Measurements from ENCODE around the gene EPHB1. TPM values are rescaled to one million over a fixed set of nuclear protein-coding genes. Genes with fewer than 3 reads are reported as not detected.

Gene EPHB1
- total RNA-seq, 1 experiment from 2014 or later, result 2.8 TPM

DNA sequence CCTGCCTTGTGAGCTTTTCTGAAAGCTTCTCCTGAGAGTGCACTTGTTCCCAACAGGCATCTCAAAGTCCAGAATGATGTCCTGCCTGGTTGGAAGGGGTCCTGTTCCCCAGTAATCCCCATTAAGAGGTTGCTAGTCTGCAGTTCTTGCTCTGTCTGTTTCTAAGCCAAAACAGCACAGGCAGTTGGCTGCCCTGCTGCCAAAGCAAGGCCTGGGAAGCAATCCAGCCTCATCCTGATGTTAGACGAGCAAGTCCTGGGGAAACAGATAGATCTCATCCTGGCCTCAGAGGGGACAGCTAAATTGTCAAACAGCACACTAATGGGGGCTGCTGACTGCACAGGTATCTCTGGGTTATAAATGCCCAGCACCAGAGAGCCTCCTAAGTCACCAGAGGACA is 198.0 kb downstream of the EPHB1 start:
- no CpG with 5 or more reads among the region's 1 CpG for WGBS (ENCODE audit: extremely low coverage, insufficient read length, low lambda C conversion rate)
- no peak overlapping the region; the same call in 1 of the 2 replicates for H3K14ac ChIP-seq (ENCODE audit: insufficient read depth, low read length)
- no peak overlapping the region for H3K27ac ChIP-seq (ENCODE audit: insufficient read length, low read depth, low read length)
- H3K4me1 ChIP-seq (ENCODE audit: insufficient read depth, low read length), result peaks cover 7% of the 10 kb centered on the region
- H4K91ac ChIP-seq (ENCODE audit: insufficient read length, low read depth, low read length), result no peak overlapping the region
- Mint-ChIP-seq H3K27me3 (ENCODE audit: low read depth) (no peaks in the 10 kb centered on the region), H3K4me1 (peaks cover 18 to 23% of the 10 kb centered on the region in 2 experiments), H3K4me3 (no peak overlapping the region), H3K9me3 (no peaks in the 10 kb centered on the region), H3K36me3 (ENCODE audit: insufficient read depth in 1 of 3, low read depth in 3 of 3) (no peaks in the 10 kb centered on the region), H3K27ac (no peak overlapping the region)
- H3K23ac ChIP-seq (ENCODE audit: insufficient read length, low read depth, low read length), result no peak overlapping the region
- H2BK120ac ChIP-seq (ENCODE audit: low read depth, low read length, poor library complexity, severe bottlenecking), result no peak overlapping the region
- DNase-seq, result no peak
- no peaks in the 10 kb centered on the region for H3K23me2 ChIP-seq (ENCODE audit: insufficient read length, low read depth, low read length, poor library complexity, severe bottlenecking)
- H3K4me2 ChIP-seq (ENCODE audit: insufficient read depth, insufficient read length, low read length), result no peak overlapping the region
- H2BK20ac ChIP-seq (ENCODE audit: low read depth, low read length, poor library complexity, severe bottlenecking), result no peak overlapping the region
- no peaks in the 10 kb centered on the region for H3K9me3 ChIP-seq (ENCODE audit: control insufficient read depth, low read depth, low read length)
- TF ChIP-seq, protein P1, sequence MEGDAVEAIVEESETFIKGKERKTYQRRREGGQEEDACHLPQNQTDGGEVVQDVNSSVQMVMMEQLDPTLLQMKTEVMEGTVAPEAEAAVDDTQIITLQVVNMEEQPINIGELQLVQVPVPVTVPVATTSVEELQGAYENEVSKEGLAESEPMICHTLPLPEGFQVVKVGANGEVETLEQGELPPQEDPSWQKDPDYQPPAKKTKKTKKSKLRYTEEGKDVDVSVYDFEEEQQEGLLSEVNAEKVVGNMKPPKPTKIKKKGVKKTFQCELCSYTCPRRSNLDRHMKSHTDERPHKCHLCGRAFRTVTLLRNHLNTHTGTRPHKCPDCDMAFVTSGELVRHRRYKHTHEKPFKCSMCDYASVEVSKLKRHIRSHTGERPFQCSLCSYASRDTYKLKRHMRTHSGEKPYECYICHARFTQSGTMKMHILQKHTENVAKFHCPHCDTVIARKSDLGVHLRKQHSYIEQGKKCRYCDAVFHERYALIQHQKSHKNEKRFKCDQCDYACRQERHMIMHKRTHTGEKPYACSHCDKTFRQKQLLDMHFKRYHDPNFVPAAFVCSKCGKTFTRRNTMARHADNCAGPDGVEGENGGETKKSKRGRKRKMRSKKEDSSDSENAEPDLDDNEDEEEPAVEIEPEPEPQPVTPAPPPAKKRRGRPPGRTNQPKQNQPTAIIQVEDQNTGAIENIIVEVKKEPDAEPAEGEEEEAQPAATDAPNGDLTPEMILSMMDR (conservative IDR thresholded peaks at IDR 0.05), result no peak
- H2BK12ac ChIP-seq (ENCODE audit: insufficient read length, low read depth, low read length), result no peak overlapping the region
- H3K79me1 ChIP-seq (ENCODE audit: insufficient read depth, low read depth, low read length, poor library complexity, severe bottlenecking), result no peaks in the 10 kb centered on the region
- no peak overlapping the region for H3T11ph ChIP-seq (ENCODE audit: low read length)
- H4K5ac ChIP-seq (ENCODE audit: insufficient read length, low read depth, low read length), result no peak overlapping the region
- H3K4ac ChIP-seq (ENCODE audit: low read depth, low read length), result no peak overlapping the region
- H3K18ac ChIP-seq (ENCODE audit: insufficient read length, low read depth, low read length), result no peak overlapping the region
- H2BK5ac ChIP-seq (ENCODE audit: insufficient read length, low read length), result no peak overlapping the region
- H4K8ac ChIP-seq (replicated peaks; ENCODE audit: insufficient read length, low read depth, low read length), result no peak overlapping the region
- H3K9ac ChIP-seq (ENCODE audit: extremely low read depth, insufficient read length, low read length), result no peak overlapping the region
- no peaks in the 10 kb centered on the region for H3K27me3 ChIP-seq (ENCODE audit: insufficient read depth, low read length)
- no peak overlapping the region for H2BK15ac ChIP-seq (ENCODE audit: low read depth, low read length)
- H4K20me1 ChIP-seq (ENCODE audit: control insufficient read depth, insufficient read depth, insufficient read length), result no peaks in the 10 kb centered on the region
- H3K79me2 ChIP-seq (ENCODE audit: insufficient read depth, low read length), result no peaks in the 10 kb centered on the region
- H2AFZ ChIP-seq (ENCODE audit: low read length), result no peak overlapping the region
- H3K56ac ChIP-seq (ENCODE audit: insufficient read length, low read depth, low read length), result no peak overlapping the region
- H2AK5ac ChIP-seq (ENCODE audit: insufficient read length, low read length), result no peak overlapping the region

Data from H9 (cell line).